Stimulated activated CD4-positive, alpha-beta T cell treated with anti-CD3 and anti-CD28 coated beads, Interleukin-2, amount 100 ng/mL, for 4 hours (primary cell): ENCODE data around the gene KCNJ12.
"Not testable (repeated sequence)": the region's sequence is repeated elsewhere in the genome, so short reads cannot be mapped to it uniquely, and the experiment has no call there.

Experiments
- DNase-seq: peaks from one replicate; pipeline ENCODE4 v3.0.0-alpha.2; 2020; ENCODE audit warnings: low read depth

KCNJ12 gene

DNA sequence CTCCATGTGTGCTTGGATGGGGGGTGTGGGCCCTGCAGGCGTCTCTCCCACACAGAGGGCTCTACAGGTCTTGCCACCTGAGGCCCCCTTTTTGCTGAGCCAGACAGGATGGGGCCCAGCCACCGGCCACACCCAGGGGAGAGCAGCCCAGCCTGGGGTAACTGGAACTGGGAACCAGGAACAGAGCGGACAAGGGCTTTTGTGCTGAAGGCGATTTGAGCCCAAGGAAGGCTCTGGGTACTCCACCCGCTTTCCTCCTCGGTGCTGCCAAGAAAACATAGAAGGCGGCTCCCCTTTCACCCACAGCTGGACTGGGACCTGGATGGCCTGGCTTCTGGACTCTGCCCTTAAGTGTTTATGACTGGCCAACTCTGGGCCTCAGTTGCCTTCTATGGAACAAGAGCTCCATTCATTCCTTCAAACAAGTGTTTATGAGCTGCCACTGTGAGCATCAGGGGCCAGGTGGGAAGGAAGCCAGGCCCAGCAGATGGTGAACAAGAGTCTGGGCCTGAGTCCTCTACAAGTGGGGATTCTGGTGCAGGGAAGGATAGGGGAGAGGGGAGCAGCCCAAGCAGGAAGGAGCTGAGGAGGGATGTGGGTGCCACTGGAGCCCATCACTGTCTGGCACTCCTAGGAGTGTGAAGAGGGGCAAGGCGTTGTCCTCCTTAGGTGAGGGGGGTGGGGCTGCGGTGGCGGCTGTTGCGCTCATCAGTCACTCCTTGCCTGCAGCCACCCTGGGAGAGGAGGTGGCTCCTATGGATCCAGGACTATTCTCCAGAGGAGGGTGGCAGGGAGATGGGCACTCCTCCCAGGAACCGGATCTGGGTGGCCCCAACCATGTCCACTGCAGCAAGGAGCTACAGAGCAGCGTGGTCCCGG lies 46.4 kb downstream of the KCNJ12 start:
- DNase-seq, result not testable (repeated sequence)

DNA sequence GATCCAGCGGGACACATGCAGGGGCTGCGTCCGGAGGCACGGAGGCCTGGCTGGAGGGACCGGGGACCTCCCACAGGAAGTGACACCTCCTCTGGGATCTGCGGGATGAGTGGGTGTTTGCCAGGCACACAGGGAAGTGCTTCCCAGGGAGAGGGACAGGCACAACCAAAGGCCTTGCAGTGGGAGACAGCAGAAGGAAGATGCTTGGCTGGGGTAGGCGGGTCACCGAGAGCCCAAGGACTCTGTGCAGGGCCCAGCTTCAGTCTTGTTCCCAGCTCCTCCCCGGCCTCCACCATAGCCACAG lies 47.0 kb downstream of the KCNJ12 start:
- not testable (repeated sequence) for DNase-seq

DNA sequence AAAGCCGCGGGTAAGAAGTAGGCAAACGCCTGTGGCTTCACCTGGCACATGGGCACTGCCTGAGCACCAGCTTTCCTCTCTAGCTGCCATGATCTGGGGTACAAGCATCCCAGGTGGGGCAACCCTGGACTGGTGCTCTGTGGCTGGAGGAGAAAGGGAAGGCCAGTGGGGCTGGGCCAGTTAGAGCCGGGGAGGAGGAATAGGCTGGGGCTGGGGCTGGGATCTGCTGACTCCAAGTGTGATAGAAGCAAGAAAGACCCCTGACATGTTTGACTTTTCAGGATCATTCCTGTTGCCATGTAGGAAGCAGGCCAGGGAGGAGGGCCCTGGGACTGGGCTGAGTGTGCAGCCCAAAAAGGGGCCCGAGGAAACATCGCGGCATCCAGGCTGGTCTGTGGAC lies 48.5 kb downstream of the KCNJ12 start:
- DNase-seq, result not testable (repeated sequence)

DNA sequence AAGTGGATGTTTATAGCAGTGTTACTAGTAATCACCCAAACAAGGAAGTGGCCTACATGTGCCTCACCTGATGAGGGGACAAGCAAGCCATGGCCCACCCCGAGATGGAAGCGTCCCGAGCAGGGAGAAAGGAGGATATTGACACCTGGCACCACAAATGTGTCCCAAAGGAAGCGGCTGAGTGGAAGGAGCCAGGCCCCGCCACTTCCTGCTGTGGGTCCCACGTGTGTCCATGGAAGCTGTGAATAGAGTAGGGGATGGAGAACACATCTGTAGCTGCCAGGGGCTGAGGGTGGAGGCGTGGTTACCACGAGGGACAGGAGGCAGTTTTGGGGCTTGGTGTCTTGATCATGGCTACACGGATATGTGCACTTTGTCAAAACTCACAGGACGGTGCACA lies 49.2 kb downstream of the KCNJ12 start:
- DNase-seq, result no peak

DNA sequence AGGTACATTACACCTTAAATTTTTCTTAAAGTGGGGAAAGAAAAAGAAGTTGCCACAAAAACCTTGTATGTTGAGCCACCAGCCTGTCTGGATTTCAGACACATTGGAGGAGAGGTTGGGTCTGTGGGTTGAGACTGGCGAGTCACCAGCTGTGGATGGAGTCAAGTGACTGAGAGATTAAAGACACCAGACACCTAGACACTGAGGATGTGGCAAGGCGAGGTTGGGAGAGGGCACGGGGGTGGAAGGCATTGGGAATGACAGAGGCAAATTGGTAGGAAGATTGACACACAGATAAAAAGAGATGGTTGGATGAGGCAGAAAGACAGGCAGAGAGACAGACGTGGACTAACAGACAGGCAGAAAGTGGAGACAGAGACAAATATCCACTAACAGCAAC lies 49.6 kb downstream of the KCNJ12 start:
- DNase-seq, result no peak

DNA sequence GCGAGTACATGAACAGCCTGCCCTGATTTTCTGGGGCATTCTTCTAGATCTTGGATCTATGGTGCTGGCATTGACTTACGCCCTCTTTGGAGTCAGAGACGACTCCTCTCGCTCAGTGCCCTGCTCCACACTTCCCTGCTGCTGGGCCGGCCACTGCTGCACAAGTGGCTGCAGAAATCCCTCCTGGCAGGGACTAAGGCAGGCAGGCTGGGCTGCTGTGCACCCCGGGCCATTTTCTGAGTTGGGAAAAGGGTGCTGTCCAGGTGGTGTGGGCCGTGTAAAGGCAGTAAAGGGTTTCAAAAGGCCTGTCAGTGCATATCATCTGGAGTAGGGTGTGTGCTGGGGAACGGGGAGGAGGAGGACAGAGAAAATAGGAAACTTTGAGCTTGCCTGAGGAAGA lies 50.1 kb downstream of the KCNJ12 start:
- not testable (repeated sequence) for DNase-seq

DNA sequence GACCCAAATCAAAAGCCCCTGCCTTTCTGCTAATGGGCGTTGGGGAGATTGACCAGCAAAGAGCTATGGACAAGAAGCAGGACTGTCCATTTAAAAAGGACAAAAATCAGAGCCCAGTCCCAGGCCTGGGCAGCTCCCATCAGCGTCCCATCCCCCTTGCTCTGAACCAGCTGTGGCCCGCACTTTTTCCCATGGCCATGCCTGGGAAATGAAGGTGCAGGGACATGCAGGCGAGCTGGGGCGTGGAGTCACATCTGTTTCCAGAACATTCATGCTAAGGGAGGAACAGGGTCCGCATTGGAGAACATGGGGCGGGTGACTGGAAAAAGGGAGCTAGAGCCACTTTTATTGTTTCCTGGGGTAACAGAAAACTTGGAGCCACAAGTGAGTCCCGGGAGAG lies 50.7 kb downstream of the KCNJ12 start:
- not testable (repeated sequence) for DNase-seq

DNA sequence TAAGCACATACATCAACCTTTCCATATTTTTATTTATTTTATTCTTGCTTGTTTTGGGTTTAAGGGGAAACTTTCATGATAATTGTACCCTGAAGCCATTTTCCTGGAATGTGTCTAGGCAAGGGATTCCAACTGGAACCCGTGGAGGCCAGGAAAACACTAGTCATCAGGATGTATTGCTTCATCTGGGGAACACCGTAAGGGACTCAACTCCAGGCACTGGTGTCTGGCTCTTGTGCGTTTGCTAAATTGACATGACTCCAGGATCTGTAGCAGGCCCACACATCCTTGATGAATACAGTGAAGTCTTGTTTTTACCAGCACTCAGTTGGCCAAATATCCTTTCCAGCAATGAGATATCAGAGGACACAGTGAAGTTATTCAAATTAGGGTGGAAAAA lies 51.6 kb downstream of the KCNJ12 start:
- DNase-seq, result not testable (repeated sequence)

DNA sequence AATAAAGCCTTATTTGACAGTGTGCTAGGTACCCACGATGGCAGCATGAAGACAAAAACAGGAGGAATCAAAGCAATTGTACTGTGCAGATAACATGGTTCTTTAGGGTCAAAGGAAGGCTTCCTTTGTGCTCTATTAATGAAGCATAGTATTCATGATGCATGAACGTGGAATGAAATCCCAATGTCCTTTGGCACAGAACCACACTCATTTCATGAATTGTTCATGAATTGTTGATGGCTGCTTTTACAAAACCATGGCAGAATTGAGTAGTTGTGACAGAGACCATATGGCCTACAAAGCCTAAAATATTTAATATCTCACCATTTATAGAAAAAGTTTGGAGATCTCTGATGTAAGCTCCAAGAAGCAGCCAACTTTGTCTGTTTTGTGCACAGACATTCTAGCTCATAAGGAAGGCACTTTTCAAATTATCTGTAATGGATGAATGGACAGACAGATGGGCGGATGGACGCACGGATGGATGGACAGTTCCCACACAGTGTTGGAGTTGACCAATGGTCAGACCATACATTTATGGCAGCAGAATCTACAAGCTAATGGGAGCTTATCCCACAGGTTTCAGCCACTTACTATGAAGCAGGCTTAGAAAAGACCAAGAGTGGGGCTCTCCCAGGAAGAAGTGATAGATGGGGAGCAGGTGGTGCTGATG lies 52.7 kb downstream of the KCNJ12 start:
- not testable (repeated sequence) for DNase-seq

DNA sequence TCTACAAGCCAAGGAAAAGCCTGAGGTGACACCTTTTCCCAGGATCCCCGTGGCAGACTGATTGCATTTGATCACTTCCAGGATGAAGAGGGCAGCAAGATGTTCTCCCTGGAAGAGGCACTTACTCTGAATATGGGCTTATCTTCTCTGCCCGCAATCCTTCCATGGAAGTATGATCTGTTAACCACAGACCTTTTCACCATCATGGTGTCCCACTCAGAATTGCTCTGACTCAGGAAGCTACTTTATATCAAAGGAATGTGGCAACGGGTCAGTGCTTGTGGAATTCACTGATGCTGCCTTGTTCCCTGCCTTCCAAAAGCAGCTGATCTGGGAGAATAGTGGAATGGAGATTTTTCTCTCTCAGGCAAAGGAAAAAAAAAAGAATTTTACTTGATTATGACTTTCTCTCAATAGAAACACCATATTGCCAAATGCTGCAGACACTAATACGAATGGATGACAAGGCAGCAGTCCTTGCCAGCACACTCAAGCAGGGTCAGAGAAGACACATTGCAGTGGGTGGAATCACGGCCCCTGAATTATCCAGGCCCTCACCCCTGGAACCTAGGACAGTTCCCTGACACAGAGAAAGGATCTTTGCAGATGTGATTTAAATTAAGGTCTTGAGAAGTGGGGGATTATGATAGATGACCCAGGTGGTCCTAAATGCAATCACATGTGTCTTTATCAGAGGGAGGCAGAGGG lies 53.9 kb downstream of the KCNJ12 start:
- not testable (repeated sequence) for DNase-seq

DNA sequence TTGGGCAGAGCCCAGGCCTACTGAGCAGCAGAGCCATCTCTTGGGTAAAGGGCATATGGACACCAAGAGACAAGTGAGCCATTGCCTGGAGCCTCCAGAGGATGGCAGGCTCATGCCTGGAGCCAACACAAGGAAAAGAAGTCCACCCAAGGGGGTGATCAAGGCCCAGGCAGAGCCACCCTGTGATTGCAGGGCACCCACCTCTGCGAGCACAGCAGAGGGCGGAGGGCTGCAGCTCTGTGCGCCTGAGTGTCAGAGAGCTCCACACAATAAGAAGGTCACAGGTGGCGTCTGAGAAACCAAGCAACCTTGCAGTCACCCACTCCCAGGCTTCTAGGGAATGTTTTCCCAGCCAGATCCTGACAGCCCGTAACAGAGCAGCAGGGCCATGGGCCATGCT lies 57.8 kb downstream of the KCNJ12 start:
- not testable (repeated sequence) for DNase-seq

DNA sequence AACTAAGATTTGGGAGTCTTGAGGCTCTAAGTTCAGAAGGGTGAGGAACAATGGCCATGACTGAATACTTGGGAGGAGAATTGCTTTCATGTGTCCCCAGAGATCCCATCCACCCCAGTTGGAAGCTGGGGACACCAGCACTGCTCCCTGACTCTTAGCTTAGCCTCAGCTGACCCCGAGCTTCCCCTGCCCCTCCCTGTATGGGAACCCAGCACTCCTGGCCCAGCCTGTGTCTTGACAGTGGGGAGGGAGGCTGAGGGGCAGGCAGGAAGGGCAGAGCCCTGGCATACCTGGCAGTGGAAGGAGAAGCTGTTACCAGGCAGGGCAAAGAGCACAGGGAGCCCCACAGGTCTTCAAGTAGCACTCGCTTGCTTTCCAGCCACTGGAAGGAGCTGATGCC lies 58.8 kb downstream of the KCNJ12 start:
- DNase-seq, result not testable (repeated sequence)

DNA sequence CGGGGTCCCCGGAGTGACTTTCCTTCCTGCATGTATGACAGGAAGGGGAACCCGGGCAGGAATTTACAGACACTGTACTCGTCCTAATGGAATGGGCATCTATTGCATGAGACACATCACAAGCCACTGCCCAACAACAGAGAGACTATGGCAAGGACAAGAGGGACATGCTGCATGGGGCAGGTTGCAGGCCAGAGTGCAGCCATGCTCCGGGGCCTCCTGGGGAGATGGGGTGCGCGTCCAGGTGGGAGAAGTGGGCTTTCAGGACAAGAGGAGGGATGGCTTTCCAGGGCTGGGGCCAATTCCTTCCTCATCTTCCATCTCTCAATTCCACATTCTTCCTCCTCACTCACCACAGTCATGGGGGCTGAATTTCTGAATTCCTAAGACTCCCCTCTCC lies 60.3 kb downstream of the KCNJ12 start:
- DNase-seq, result not testable (repeated sequence)

DNA sequence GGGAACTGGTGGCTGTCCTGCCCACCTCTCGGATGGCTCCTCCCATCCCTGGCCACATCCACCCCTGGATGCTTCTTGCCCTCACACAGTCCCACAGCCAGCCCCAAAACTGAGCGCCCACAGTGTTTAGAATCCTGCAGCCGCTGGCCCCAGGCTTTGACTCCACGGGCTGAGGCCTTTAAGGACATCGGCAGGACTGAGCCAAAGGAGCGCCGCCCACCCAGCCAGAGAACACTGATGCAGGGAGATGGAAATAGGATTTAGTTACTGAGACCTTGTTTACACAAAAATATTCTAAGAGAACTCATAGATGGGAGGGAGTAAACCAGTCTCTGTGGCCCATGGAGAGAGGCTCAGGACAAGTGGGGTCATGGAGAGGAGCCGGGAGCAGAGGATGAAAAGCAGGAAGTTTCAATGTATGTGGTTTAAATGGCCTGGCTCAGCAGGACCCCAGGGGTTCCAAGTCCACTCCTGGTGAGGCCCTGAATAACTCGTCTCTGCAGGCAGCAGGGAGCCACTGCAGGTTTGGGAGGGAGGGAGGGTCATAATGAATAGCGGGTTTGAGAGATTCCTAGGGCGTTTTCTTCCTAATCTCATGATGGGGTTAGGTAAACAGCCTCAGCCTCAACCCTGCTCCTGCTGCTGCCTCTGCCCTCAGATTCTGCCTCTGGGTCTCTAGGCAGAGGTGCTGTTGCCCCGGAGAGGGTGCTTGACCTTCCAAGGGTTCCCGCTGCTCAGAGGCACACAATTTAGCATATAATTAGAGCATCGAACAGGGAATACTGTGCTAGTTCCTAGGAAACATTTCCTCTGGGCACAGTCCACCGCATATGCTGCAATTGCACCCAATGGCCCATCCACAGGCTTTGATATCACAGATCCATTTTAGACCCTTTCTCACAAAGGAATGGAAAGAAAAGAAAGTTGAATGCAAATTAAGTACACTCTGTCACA lies 61.0 kb downstream of the KCNJ12 start:
- not testable (repeated sequence) for DNase-seq

DNA sequence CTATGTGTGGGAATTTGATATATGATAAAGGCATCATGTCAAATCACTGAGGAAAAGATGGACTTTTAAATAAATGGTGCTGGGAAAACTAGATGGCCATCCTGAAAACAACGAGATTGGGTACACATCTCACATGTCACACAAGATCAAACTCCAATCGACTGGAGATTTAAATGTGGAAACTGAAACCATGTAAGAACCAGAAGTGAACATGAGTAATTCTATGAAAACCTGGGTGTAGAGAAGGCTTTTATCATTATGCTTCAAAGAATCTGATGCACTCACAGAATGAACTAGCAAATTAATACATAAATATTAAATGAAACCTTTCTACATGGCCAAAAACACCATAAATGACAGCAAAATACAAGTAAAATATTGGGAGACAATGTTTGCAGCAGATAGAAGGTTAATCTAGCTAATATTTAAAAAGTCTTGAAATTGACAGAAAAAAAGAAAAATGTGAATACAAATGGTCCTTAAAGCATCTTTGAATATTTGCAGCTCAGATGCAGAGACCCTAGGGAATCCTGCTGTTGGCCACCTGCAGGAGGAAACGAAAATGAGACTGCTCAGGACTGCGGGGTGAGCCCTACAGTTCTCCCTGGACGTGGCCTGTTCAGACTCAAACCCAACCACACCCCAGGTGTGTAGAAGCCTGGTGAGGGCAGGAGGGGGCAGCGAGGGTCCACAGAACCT lies 62.3 kb downstream of the KCNJ12 start:
- DNase-seq, result not testable (repeated sequence)

DNA sequence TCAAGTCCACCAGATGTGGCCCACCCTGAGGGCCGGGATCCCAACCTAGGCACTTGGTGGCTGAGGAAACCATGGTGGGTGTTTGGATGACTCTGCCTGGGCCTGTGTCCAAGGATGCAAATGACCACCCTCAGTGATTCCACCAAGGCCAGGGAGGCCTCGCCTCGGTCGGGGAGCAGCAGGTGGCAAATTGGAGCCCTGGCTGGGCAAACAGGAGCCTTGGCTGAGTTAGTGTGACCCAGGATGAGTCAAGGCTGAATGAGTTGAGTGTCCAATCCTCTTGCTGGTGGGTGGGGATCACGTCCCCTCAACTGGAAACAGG lies 62.8 kb downstream of the KCNJ12 start:
- not testable (repeated sequence) for DNase-seq

DNA sequence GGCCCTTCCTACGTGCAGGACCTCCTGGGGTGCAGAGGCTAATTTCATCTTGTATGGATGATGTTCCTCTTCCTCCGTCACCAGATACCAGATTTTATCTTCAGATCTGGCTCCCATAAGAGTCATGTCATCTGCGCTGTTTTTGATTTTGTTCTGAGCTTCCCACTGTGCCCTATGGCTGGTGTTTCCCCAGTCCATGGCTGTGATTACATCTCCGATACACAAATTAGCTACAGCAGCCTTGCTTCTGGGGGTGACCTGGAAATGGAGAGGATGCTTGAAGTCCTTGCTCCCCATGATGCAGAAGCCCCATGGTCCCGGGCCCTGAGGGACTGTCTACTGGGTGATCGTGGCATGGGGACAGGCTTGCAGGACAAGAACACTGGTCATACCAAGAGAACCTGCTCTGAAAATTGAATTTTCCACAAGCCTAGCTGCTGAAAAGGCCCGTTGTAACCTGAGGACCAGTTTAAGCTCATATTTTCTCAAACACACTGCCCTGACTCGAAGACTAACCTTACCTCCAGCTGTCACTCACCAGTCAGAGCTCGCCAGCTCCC lies 69.0 kb downstream of the KCNJ12 start:
- no peak for DNase-seq

DNA sequence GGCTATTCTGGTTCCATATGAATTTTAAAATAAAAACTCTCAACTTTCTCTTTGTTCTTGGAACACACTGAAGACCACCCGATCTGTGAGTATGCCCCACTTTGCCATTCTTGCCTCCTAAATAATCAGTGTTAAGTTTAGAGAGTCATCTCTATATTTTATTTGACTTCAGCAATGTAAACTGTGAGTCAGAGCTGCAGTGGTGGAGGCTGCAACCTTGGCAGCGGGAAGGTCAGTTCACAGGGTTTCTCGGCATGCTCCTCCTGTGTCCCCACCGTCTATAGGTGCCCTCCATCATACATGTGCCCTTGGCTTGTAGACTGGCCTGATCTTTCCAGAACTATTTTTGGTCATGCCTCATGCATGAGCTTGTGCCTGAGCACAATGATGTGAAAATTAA lies 71.4 kb downstream of the KCNJ12 start:
- DNase-seq, result not testable (repeated sequence)

DNA sequence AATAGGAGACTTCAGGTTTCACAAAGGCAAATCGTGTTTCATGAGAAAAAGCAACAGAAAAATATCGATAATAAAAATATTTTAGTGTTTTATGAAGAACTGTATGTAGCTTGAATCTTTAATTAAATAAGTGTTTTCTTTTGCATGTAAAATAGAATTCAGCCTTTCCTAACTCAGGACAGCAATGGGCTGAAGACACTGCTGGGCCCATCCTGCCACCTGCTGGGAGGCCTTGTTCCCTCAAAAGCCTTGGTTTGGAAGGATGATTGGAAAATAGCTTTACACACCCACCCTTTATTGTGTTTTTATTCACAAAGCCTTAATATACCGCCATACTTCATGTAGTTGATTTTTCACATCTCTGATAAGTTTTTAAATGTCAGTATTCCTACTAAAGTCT lies 73.7 kb downstream of the KCNJ12 start:
- DNase-seq, result not testable (repeated sequence)

DNA sequence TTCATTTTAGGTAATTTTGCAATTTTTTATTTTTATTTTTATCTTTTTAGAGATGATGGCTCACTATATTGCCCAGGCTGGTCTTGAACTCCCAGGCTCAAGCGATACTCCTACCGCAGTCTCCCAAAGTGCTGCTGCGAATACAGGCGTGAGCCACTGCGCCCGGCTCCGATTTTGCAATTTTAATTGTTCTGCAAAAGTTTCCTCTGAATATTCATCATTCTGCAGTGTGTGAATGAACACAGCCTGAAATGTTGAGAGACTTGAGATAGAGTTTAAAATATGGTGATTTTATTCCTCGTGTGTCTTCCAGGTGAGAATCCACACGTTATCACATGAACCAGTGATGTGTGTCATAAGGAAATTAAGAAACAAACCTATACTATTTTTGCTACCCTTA lies 75.8 kb downstream of the KCNJ12 start:
- no peak for DNase-seq
